BE2C (cell line): Measurements from ENCODE around the gene KCNQ2.

Experiments
- DNase-seq: peaks from one replicate; pipeline ENCODE4 v3.0.0-alpha.2; 2020
- H3K27me3 ChIP-seq: fragments of 250-450 bp; sonication (Bioruptor Pico); 2 replicates; pipeline ENCODE4 v1.5.1; 2020; ENCODE audit warnings: mild to moderate bottlenecking
- H3K36me3 ChIP-seq: fragments of 250-450 bp; sonication (Bioruptor Pico); 2 replicates; pipeline ENCODE4 v1.5.1; 2020; ENCODE audit warnings: mild to moderate bottlenecking
- H3K4me1 ChIP-seq: fragments of 250-450 bp; sonication (Bioruptor Pico); 2 replicates; pipeline ENCODE4 v1.5.1; 2020
- H3K4me3 ChIP-seq: 2 replicates; pipeline ENCODE4 v1.5.1; 2011; ENCODE audit warnings: low read depth, low read length
- H3K9me3 ChIP-seq: fragments of 250-450 bp; sonication (Bioruptor Pico); 2 replicates; pipeline ENCODE4 v1.5.1; 2020
- CTCF ChIP-seq: IDR thresholded peaks from 2 replicates; pipeline ENCODE4 v1.5.1; 2012; ENCODE audit warnings: mild to moderate bottlenecking, low read depth, low read length

Gene KCNQ2

GRCh38 chr20:63427724-63428330 lies 44.6 kb downstream of the KCNQ2 start:
- no peak for DNase-seq
- Histone ChIP-seq H3K27me3 (no peaks in the 10 kb centered on the region), H3K9me3 (no peaks in the 10 kb centered on the region), H3K4me3 (no peak overlapping the region), H3K4me1 (no peaks in the 10 kb centered on the region), H3K36me3 (no peaks in the 10 kb centered on the region)
- no peak for TF ChIP-seq CTCF

GRCh38 chr20:63427206-63427605 lies 45.2 kb downstream of the KCNQ2 start:
- H3K27me3 ChIP-seq, result no peaks in the 10 kb centered on the region
- no peaks in the 10 kb centered on the region for H3K4me1 ChIP-seq
- no peaks in the 10 kb centered on the region for H3K9me3 ChIP-seq
- H3K4me3 ChIP-seq, result no peak overlapping the region
- no peak for TF ChIP-seq CTCF
- DNase-seq, result no peak
- H3K36me3 ChIP-seq, result no peaks in the 10 kb centered on the region

GRCh38 chr20:63425846-63426485 lies 46.5 kb downstream of the KCNQ2 start:
- H3K36me3 ChIP-seq, result no peaks in the 10 kb centered on the region
- no peaks in the 10 kb centered on the region for H3K4me1 ChIP-seq
- no peaks in the 10 kb centered on the region for H3K9me3 ChIP-seq
- no peak overlapping the region for H3K4me3 ChIP-seq
- no peak for DNase-seq
- peaks cover 5% of the 10 kb centered on the region for H3K27me3 ChIP-seq
- no peak for TF ChIP-seq CTCF

GRCh38 chr20:63424613-63425012 lies 47.8 kb downstream of the KCNQ2 start:
- Histone ChIP-seq H3K4me3 (no peak overlapping the region), H3K27me3 (peaks cover 9% of the 10 kb centered on the region), H3K4me1 (no peaks in the 10 kb centered on the region), H3K36me3 (no peaks in the 10 kb centered on the region), H3K9me3 (no peaks in the 10 kb centered on the region)
- TF ChIP-seq CTCF, result no peak
- DNase-seq, result no peak

GRCh38 chr20:63423751-63424150 lies 48.7 kb downstream of the KCNQ2 start:
- Histone ChIP-seq H3K36me3 (no peaks in the 10 kb centered on the region), H3K27me3 (peaks cover 16% of the 10 kb centered on the region), H3K9me3 (no peaks in the 10 kb centered on the region), H3K4me1 (no peaks in the 10 kb centered on the region), H3K4me3 (no peak overlapping the region)
- no peak for TF ChIP-seq CTCF
- DNase-seq, result no peak

- Histone ChIP-seq H3K27me3 (peaks cover 26% of the 10 kb centered on the region), H3K36me3 (no peaks in the 10 kb centered on the region), H3K4me3 (no peak overlapping the region), H3K9me3 (no peaks in the 10 kb centered on the region), H3K4me1 (no peaks in the 10 kb centered on the region)
- no peak for TF ChIP-seq CTCF
- no peak for DNase-seq
Observed at GRCh38 chr20:63422653-63423052, 49.8 kb downstream of the KCNQ2 start.
